OCI-LY1 (cell line): Measurements from ENCODE around the gene NCKIPSD.

Experiments used
- CTCF ChIP-seq: fragments of 200-600 bp; sonication (generic), shearing (Covaris generic); IDR thresholded peaks from 2 replicates; pipeline ENCODE4 v1.5.1; 2017; ENCODE audit warnings: mild to moderate bottlenecking, antibody characterized with exemption, low read length, moderate library complexity, mixed read lengths
- EZH2 ChIP-seq: fragments of 200-600 bp; sonication (generic), shearing (Covaris generic); IDR thresholded peaks from 2 replicates; pipeline ENCODE4 v1.8.0; 2017; ENCODE audit warnings: borderline replicate concordance, mixed run types, mild to moderate bottlenecking, antibody characterized with exemption, low read length, moderate library complexity, mixed read lengths

GRCh38 chr3:48651771-48652170, 33.9 kb downstream of the NCKIPSD start:
- TF ChIP-seq CTCF = no peak
- TF ChIP-seq EZH2 = no peak
